Occipital lobe (tissue), 2 donors: ENCODE data around the gene ASAP2. TPM values are rescaled to one million over a fixed set of nuclear protein-coding genes. Genes with fewer than 3 reads are reported as not detected.

Source experiments
- DNase-seq: peaks from one replicate; lab custom pipeline; 2025; lab: John Stamatoyannopoulos, UW
- total RNA-seq: library from RNA; depleted of rRNA; stranded (reverse); fragments of >200 nt; gene quantifications from one replicate; pipeline ENCODE4 v1.2.3, GENCODE V29; 2014

ASAP2 gene
- total RNA-seq, 1 donor from 2014 or later: 31.0 TPM

DNA sequence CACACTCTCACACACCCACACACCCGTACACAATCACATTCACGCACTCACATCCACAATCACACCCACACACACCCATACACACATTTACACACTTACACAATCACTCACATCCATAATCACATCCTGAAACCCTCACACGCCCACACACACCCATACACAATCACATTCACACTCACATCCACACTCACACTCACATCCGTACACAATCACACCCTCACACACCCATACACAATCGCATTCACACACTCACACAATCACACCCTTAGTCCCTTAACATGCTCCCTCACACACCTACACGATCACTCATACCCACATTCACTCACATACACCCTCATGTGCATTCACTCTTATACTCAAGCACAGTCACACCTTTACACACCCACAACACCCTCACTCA lies 110.9 kb downstream of the ASAP2 start:
- no peak for DNase-seq

DNA sequence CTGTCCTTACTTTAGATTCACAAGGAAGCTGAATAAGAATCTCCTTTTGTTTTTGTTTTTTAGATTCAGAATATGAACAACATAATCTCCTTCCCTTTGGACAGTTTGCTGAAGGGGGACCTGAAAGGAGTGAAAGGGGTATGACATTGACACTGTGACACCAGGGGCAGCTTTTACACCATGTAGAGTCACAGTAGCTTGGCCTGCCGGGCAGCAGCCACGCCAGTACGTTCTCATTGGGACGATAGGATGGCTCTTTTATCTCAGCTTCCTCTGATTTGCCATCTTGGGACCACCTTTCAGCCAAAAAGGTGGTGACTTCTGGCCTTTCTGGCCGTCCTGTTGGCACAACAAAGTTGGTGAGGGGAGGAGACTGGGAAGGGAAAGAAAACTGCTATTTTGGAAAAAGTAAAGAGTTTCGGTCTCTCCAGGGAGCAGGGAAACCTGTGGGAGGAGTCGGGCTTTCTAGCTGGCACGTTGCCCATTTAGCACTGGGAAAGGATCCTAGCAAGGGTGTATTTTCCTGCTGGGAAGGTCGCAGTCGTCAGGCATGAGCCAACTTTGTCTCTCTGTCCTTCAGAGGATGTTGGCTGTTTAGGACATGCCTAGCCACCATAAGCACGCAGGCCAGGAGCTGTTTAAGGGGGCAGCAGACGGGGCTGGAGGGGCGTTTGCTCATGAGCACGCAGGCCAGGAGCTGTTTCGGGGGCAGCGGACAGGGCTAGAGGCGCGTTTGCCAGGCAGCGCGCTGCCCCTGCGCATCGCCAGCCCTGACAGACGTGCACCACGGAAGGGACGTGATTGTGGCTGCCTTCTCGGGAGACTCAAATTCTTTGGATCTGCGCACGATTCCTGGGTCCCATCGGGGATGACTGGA lies 112.1 kb downstream of the ASAP2 start:
- DNase-seq: no peak

DNA sequence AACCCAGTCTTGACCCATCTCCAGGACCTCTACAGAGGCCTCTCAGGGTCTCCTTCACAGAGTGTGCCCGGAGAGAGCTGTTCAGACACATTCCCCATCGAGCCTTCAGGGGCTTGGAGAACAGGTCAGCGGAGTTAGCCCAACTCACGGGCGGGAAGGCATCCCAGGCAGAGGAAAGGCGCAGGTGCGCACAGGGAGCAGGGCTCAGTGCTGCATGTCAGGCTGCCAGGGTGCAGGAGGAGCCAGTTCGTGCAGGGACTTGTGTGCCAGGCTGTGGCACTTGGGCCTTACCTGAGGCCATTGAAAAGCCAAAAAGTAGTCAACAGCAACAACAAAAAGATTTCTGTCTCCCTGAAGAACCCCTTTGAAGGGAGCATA lies 112.7 kb downstream of the ASAP2 start:
- no peak for DNase-seq

DNA sequence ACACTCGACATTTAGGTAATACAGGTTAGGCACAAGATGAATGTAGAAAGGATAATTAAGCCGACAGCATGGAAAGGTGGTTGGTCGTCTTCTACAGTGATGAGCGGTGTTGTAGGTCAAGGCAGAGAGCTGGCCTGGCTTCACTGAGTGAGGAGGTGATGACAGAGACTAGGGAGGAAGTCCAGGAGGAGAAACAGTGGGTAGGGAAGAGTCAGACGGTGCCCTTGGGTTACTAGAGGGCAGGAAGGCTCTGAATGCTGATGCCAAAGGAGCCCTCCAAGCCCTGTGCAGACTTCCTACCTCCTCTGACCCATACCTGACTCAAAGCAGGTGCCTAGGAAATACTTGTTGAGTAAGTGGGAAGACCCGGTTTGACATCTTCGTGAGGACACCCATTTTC lies 116.0 kb downstream of the ASAP2 start:
- DNase-seq: no peak

DNA sequence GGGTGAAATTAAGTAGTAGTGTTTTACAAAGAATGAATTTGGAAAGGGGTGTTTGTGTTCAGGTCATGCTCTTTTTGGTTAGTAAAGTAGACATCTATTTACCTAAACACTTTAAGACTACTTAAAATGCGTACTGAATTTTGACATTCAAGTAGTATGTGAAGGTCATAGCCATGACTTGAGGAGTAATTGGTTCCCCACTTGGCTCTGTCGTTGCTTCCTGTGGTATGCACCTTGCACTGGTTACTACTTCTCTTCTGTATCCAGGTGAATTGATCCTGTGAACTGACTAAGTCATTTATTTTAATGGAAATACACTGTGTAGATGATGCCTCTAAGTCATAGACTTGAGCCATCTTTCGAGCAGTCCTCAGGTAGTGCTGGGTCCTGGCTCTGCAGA lies 118.8 kb downstream of the ASAP2 start:
- no peak for DNase-seq

DNA sequence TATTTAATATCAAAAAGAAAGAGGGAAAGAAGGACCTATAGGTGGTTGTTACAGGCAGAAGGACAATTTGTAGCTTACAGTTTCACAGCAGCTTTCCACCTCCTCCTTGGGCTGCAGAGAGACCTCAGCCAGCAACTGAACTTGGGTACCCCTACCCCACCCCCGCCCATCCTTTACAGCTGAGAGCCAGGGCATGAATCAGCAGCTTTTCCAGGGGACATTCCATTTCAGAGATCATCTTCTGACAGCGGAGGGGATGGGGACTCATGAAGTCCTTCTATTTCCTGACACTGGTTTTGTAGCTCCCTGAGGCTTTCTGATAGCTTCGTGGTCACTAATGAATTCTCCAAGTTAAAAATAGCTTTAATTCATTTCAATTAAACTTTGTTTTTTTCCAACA lies 120.4 kb downstream of the ASAP2 start:
- no peak for DNase-seq

DNA sequence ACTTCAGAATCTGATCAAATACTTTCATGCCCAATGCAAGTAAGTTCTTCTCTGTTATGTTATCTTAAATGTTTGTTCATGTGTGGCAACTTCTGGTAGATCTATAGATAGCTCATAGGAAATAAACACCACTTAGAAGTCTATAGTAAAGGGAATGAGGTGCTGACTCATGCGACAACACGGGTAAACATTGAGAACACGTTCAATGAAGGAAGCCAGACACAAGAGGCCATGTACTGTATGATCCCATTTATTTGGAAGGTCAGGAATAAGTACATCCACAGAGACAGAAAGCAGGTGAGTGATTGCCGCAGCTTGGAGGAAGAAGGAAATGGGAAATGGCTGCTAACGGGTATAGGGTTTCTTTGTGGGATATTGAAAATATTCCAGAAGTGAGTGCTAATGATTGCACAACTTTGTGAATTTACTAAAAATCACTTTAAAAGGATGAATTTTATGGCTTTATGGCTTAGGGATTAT lies 121.3 kb downstream of the ASAP2 start:
- DNase-seq: no peak

DNA sequence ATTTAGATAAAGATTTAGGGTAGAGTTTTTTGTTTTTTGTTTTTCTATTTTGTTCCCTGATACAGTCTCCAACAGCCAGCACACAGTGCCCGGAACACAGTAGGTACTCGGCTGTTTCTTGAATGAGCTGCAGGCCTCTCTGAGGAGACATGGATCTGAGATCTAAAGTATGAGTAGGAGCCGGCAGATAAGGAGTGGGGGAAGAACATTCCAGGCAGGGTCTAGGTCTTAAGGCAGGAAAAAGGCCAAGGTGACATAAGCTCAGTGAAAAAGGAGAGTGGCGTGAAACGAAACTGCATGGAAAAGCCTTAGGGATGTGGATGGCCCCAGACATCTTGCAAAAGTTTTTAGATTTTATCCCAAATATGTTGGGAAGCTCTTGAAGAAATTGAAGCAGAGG lies 122.3 kb downstream of the ASAP2 start:
- no peak for DNase-seq

DNA sequence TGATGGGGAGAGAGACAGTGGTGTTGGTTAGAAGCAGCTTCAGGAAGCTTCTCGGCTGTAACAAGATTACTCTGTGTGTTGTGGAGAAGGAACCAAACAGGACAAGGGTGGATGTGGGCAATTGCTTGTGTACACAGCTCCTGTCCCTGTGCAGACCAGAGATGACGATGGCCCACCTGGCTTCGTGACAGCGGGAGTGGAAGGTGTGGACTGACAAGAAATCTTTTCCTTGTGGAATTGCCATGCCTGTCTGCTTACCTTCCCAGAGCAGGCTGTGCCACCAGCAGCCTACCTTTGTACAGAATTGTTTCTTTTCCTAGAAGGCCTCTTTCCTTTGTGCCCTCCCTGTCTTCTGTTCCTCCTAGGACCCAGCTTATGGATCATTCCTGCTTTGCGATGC lies 122.9 kb downstream of the ASAP2 start:
- no peak for DNase-seq

DNA sequence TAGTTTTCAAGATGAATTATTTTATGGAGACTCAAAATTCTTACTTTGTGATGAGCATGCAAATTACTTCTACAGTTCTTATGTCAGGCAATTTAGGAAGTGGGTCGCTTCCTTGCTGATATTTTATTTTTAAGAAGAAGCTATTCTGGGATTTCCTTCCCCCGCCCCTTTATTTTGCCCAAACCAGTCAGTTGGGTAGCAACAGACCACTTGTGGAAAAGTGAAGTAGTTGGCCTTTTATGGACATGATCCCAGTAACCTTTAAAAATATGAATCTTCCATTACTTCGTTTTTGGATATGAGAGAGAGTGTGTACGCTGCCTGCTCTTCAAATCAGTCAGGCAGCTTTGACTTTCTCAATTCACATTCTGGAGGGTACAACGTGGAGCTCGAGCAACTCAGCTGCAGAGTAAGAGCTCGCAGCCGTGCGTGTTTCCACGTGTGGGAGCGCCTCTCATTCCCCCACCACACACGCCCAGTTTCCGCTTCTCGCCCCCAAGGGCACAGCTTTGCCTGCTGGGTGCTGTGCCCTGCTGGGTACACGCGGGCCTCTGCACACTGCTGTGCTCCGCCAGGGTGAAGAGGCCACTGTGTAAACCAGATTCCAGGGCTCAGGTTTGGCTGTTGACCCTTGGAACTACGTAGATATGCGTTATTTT lies 124.1 kb downstream of the ASAP2 start:
- no peak for DNase-seq

DNA sequence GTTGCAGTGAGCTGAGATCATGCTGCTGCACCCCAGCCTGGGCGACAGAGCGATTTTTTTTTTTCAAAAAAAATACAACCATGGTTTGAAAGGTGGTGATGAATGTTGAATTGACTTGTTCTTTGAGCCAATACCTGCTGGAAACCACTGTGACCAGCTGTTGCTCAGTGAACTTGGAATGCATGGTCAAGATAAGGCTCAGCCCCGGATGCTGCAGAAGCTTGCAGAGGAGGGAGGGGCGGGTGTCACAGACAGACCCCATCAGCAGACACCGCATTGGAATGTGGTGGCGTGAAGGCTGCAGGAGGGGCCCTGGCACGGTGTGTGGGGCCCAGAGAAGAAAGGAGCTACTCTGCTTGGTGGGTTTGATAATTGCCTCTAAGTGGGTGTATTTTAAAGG lies 125.1 kb downstream of the ASAP2 start:
- no peak for DNase-seq

DNA sequence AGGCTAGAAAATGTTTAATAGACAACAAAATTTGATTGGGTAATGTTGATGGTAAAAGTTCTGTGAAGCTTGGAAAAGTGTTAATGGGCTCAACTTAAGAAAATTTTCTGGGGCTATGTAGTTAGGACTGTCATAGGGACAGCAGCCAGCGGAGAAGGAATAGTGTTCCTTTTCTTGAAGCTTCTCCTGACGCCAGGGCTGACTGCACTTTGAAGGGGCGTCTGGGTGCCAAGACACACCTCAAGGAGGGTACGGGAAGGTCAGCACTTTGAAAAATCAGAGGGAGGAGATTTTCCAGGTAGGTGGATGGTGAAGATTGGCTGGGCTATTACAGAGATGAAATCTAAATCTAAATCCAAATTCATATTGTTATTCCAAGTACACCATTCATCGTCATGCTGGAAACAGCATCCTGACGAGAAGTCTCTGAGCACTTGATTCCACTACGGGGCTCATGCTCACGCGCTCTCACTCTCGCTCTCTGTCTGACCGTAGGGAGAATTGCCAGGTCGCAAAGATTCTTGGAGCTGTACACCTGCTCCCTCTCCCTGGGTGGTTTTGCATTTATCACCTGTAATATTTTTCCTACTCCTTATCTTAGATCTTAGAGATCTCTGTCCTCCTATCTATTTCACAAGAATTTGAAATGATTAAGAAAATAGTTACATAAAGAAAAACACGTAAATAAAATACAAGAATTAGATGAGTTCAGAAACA lies 125.7 kb downstream of the ASAP2 start:
- no peak for DNase-seq

DNA sequence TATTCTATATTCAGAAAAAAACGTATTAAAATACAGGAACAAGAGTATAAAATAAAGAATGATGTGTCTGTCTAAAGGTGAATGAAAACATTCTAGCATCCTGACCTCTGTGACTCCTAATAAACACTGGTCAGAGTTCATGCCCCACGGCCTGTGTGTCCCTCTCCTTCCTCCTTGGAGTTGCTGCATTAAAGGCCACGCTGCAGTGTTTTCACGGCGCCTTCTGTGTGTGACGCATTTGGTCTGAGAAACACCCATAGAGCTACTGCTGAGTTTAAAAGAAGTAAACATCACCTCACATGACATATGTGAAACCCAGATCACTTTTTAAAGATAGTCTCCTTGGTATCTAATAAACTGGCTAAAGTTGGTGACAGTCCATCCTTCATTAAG lies 126.2 kb downstream of the ASAP2 start:
- no peak for DNase-seq

DNA sequence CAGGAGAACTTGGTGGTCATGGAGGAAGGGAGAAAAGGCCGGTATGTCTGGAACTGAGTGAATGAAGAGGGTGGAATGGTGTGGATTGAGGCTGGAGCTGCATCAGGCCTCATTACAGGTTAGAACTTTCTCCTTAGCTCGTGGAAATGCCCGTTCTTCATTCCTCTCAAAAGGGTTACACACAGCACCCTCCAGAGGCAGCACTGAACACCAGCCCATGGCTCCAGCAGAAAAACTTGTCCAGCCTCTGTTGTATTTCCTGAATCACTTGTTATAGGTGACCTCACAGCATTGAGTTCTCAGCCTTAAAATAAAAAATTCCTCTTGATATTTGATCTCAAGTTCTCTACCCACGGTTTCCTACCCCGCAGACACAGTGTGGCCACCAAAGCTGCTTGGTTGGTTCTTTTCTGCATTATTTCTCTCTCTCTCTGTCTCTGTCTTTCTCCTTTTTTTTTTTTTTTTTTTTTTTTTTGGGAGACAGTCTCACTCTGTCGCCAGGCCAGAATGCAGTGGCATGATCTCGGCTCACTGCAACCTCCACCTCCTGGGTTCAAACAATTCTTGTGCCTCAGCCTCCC lies 127.1 kb downstream of the ASAP2 start:
- peak; percentile 14 for DNase-seq

DNA sequence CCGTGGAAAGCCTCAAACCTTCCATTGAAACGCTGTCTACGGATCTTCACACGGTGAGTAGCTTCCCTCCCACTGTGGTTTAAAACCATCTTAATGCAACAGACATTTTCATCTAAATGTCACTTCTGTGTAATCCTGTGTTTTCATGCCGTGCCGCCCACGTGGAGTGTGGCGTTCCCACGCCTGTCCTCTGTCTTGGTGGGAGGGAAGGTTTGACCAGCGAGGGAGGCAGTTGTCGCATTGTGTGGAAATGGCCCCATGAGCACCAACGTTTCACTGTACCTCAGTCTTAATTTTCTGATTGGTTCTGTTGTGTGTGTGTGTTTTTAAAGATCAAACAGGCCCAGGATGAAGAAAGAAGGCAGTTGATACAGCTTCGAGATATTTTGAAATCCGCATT lies 128.1 kb downstream of the ASAP2 start:
- no peak for DNase-seq

DNA sequence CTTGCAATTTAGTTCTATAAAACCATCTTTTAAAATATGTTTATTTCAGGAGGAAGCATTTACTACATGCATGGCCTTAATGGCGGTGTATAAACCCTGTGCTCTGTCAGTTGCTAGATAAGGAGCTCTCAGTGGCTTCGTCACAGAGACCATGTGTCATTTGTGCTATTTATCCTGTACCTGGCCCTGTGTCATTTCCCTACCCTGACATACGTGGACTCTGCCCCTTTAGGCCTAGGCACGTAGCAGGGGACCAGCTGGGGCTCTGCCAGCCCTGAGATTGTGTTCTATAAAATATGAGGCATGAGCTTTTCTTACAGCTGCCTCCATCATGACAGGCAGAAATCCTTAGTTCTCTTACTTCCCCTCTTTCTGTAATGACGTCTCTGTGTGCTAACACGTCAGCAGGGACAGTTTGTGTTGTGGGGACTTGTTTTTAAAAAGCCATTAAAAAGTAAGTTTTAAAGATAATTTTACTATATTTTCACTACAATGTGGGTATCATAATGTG lies 128.8 kb downstream of the ASAP2 start:
- DNase-seq: no peak

DNA sequence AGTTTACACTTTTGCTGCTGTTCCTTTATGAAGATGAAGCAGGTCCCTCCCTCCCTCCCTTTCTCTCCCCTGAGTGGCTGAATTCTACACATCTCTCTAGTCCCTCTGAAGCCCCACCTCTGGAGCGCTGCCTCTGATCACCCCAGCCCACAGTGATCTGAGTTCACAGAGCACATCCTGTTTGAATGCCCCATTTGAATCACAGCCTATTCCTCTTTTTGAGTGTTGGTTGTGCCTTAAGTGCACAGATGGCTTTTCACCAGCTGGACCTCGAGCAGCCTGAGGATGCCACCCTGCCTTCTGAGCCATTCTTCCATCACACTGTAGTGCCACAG lies 129.6 kb downstream of the ASAP2 start:
- DNase-seq: no peak

DNA sequence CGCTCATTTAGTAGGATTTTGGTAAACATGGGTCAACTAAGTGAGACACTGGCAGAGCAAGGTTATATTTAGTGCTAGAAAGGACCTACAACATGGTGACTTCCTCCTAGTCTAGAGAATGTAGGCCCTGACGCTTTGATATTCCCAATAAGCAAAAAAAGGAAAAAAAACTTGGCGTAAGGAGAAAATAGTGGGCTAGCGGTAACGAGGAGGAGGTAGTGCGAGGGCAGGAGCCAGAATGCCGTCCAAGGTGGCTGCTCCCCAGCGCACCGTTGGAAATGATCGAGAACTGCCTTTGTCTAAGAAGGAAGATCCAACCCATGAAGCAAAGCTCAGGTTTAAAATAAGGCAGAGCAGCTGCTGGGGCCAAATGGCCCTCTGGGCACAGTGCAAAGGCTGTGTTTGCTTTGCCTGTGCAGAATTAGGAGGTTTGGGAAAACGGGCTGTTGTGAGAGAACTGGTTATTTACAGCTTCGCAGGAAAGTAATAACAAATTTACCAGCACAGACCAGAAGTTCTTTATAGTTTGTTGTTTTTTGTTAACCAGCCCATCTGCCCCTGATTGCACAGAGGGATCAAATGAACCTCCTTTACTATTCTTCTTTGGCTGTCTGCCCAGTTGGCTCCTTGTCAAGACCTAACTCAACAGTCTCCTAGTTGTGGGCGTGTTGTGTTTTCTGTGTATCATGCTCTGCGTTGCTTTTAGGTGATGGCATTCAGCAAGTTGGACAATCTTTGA lies 130.1 kb downstream of the ASAP2 start:
- no peak for DNase-seq

DNA sequence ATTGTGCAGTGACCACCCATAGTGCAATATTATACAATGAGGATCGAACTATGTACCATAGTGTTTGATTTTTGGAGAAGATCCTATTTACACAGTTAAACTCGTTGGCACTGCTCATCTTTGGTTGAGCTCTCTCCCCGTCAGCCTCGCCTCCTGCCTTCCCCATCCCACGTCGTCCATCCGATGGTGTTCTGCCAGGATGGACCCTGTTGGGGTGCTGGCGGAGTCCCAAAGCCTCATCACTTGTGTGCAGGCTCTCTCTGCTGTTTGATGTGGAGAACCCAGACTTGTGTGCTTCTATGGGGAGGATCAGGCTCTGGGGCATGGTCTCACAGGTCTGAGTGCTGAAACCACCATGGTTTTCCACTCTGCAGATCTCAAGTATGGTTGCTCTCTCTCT lies 131.3 kb downstream of the ASAP2 start:
- no peak for DNase-seq

DNA sequence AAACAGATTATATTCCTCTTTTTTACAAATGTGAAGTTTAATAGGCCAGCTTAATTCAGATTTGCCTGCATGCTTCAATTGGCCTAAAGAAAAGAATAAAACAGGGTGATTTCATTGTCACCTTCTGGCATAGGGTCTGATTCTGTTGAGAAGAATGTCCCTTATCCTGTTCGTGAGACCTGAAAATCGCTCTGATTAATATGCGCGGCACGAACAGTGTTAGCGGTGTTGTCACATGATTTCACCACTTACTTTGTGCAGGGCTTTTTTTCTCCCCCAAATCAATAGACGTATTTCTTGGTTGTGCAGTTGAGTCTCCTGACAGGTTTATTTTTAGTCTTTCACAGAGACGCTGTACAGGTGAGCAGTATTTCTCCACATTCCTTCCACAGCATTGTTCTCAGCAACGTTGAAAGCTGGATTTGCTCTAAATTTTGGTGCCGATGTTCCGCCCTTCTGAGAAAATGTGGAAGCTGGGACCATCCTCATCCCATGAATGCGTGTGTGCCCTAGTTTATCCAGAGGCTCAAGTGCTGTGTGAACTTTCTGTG lies 134.8 kb downstream of the ASAP2 start:
- DNase-seq: no peak

DNA sequence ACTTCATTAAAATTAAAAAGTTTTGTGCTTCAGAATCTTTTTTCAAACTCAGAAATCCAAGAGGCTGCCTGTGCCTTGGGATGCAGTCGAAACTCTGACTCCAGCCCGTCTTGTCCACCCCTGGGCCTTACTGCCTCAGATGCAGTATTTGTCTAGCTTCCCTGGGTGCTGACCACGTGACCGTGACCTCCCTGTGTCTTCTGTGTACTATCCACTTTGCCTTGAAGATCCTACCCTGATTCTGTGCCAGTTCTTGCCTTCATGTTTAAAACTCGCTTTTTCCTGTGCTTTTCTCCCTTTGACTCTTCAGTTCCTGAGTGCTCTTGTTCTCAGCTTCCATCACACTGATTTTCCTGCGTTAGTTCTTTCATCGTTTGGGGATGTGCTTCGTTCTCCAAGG lies 136.0 kb downstream of the ASAP2 start:
- DNase-seq: no peak
